Measurements from ENCODE around the gene ZNF646.
A peak's percentile ranks its signal among the peaks of the same experiment; 100 is the strongest.

The ZNF646 gene

DNA sequence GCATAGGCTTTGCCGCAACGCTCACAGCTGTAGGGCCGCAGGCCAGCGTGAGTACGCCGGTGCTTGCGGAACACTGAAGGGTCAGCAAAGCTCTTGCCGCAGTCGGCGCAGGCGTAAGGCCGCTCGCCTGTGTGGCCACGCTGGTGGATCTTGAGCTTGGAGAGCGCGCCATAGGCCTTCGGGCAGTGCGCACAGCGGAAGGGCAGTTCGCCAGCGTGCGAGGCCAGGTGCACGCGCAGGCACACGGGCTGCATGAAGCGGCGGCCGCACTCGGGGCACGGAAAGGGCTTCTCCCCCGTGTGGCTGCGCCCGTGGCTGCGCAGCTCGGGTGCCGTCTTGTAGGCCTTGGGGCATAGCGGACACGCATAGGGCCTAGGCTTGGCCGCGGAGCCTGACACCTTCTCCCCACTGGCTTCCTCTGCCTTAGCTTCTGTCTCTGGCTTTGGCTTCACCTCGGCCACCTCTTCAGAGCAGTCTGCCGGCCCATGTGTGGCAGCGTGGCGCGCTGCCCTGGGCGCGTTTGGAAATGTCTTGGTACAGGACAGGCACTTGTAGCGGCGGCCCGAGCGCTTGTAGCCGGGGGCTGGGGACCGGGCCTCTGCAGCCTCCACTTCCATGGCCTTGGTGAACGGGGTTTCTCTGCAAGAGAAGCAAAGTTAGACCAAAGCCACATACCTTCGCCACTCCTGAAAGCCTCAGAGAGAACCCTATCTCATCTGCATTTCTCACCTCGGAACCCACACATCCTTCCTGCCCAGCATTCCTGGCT lies 10.2 kb upstream of the ZNF646 start:
- peak in 1 of 2 donors; percentile 34 for DNase-seq

- no peak for DNase-seq
Observed at GRCh38 chr16:31064882-31065461, 9.2 kb upstream of the ZNF646 start.

DNA sequence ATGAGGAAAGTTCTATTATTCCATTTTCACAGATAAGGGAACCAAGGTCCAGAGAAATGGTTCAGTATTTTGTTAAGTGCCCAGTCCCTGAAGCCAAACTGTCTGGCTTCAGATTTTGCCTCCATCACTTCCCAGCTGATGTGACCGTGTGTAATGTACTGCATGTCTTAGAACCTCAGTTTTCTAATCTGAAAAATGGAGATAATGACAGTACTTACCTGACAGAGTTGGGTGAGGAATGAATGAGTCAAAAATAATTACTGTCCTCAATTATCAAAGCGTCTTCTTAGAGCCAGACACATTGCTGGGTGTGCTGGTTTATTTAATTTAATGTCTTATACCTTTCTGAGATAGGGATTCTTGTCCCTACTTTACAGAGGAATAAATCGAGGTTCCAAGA lies 6.9 kb upstream of the ZNF646 start:
- DNase-seq: no peak

- no peak for DNase-seq
Observed at GRCh38 chr16:31071861-31072260, 2.4 kb upstream of the ZNF646 start.

DNA sequence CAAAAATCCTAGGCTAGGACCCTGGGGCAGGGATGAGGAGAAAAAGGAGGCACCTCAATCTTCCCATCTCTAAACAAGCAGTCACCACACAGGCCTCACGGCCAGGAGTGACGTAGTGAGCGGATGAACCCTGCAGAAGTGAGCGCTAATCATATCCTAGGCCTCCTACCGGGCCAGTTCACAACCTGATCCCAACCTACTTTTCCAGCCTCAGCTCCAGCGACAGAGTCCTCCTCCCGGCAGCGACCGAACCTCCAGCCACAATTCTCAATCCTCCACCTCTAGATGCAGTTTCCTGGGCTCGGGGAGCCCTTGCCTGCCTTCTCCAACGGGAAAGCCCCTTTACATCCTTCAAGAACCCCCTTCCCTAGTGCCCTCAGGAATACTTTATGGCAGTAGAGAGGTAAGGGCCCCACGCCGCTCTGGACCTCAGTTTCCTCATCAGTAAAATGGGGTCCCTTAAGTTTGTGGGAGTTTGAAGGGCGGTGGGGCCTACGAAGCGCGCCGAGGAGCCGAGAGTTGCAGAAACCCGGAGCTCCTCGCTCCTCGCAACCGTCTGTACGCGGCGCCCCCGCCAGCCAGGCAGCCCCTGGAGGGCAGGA lies 1.6 kb upstream of the ZNF646 start:
- DNase-seq: peak in 1 of 2 donors; percentile 34

DNA sequence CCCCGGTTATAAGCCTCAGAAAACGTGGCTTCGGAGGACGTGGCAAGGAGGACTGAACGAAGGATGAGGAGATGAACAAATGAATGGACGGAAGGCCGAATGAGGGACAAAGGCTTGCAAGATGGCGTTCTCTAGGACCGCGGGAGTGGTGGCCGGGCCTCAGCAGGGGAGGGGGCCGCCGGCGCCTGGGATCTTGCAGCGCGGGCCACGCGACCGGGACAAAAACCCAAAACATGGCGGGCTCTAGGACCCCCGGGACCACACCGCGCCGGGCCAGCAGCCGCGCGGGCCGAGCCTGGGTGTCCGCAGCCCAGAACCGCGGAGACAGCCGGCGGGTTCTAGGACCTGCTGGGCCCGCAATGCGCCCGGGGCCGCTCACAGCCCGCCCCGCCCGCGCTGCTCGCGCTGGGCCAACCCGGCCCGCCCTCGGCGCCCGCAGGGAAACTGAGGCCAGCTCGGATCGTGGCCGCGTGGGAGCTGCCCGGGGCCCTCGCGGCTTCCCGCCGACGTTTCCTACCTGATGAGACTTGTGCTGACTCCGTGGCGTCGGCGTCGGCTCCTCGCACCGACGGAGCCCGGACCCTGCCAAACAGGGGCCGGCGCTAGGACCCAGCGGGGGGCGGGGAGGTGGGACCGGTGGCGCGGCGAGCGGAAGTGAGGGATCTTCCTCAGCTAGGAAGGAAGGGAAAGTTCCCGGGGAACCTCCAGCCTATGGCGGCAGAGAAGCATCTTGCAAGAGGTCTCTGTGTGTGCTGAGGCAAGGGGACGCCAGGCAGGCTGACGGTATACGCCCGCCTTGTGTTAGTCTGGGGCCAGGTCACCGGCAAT lies 866 bp upstream of the ZNF646 start:
- peak; percentile 77 to 88 for DNase-seq

DNA sequence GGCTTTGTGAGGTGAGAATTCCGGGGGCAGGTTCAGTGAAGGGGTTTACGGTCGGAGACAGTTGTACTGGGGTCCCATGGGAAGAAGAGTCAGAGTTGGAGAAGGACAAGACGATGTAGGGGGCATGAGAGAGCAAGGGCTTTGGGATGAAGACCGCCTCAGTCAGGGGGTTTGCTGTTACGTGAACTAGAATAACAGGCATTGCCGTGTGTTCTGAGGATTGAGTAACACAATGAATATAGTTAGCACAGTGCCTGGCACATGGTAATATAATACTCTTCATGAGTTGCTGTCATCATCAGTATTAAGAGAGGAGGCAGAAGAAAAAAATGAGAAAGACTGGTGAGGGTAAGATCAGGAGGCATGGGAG lies 577 bp downstream of the ZNF646 start:
- DNase-seq: no peak

DNA sequence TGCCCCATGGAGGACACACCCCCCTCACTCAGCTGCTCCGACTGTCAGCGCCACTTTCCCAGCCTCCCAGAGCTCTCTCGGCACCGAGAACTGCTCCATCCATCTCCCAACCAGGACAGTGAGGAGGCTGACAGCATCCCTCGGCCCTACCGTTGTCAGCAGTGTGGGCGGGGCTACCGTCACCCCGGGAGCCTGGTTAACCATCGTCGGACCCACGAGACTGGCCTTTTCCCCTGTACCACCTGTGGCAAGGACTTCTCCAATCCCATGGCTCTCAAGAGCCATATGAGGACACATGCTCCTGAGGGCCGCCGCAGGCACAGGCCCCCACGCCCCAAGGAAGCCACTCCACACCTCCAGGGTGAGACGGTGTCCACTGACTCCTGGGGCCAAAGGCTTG lies 2.1 kb downstream of the ZNF646 start:
- DNase-seq: no peak

- no peak for DNase-seq
Observed at GRCh38 chr16:31077024-31077423, 2.8 kb downstream of the ZNF646 start.

DNA sequence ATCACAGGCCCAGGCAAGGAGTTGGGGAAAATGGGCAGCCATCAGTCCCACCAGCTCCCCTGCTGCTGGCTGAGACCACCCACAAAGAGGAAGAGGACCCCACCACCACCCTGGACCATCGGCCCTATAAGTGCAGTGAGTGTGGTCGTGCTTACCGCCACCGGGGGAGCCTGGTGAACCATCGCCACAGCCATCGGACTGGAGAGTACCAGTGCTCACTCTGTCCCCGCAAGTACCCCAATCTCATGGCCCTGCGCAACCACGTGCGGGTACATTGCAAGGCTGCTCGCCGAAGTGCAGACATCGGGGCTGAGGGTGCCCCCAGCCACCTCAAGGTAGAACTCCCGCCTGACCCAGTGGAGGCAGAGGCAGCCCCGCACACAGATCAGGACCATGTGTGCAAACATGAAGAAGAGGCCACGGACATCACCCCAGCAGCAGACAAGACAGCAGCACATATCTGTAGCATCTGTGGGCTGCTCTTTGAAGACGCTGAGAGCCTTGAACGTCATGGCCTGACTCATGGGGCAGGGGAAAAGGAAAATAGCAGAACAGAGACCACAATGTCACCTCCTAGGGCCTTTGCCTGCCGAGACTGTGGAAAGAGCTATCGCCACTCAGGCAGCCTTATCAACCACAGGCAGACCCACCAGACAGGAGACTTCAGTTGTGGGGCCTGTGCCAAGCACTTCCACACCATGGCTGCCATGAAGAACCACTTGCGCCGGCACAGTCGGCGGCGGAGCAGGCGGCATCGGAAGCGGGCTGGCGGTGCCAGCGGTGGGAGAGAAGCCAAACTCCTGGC lies 3.6 kb downstream of the ZNF646 start:
- DNase-seq: no peak

DNA sequence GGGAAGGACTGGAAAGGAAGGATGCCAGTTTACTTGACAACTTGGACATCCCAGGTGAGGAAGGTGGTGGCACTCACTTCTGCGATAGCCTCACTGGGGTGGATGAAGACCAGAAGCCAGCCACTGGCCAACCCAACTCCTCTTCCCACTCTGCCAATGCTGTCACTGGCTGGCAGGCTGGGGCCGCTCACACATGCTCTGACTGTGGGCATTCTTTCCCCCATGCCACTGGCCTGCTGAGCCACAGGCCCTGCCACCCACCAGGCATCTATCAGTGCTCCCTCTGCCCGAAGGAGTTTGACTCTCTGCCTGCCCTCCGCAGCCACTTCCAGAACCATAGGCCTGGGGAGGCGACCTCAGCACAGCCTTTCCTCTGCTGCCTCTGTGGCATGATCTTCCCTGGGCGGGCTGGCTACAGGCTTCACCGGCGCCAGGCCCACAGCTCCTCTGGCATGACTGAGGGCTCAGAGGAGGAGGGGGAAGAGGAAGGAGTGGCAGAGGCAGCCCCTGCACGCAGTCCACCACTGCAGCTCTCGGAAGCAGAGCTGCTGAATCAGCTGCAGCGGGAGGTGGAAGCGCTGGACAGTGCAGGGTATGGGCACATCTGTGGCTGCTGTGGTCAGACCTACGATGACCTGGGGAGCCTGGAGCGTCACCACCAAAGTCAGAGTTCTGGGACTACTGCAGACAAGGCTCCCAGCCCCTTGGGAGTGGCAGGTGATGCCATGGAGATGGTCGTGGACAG lies 4.5 kb downstream of the ZNF646 start:
- no peak for DNase-seq

DNA sequence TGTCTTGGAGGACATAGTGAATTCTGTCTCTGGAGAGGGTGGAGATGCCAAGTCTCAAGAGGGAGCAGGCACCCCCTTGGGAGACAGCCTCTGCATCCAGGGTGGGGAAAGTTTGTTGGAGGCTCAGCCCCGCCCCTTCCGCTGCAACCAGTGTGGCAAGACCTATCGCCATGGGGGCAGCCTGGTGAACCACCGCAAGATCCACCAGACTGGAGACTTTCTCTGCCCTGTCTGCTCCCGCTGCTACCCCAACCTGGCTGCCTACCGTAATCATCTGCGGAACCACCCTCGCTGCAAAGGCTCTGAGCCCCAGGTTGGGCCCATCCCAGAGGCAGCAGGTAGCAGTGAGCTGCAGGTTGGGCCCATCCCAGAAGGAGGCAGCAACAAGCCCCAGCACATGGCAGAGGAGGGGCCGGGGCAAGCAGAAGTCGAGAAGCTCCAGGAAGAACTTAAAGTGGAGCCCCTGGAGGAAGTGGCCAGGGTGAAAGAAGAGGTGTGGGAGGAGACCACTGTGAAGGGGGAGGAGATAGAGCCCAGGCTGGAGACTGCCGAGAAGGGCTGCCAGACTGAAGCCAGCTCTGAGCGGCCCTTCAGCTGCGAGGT lies 5.2 kb downstream of the ZNF646 start:
- DNase-seq: no peak

DNA sequence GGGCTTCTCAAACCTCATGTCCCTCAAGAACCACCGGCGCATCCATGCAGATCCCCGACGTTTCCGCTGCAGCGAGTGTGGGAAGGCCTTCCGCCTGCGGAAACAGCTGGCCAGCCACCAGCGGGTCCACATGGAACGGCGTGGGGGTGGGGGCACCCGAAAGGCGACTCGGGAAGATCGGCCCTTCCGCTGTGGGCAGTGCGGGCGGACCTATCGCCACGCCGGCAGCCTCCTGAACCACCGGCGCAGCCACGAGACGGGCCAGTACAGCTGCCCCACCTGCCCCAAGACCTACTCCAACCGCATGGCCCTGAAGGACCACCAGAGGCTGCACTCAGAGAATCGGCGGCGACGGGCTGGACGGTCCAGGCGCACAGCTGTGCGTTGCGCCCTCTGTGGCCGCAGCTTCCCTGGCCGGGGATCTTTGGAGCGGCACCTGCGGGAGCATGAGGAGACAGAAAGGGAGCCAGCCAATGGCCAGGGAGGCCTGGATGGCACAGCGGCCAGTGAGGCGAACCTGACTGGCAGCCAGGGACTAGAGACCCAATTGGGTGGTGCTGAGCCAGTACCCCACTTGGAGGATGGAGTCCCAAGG lies 5.9 kb downstream of the ZNF646 start:
- DNase-seq: no peak

GRCh38 chr16:31080756-31081419 lies 6.7 kb downstream of the ZNF646 start:
- no peak for DNase-seq

DNA sequence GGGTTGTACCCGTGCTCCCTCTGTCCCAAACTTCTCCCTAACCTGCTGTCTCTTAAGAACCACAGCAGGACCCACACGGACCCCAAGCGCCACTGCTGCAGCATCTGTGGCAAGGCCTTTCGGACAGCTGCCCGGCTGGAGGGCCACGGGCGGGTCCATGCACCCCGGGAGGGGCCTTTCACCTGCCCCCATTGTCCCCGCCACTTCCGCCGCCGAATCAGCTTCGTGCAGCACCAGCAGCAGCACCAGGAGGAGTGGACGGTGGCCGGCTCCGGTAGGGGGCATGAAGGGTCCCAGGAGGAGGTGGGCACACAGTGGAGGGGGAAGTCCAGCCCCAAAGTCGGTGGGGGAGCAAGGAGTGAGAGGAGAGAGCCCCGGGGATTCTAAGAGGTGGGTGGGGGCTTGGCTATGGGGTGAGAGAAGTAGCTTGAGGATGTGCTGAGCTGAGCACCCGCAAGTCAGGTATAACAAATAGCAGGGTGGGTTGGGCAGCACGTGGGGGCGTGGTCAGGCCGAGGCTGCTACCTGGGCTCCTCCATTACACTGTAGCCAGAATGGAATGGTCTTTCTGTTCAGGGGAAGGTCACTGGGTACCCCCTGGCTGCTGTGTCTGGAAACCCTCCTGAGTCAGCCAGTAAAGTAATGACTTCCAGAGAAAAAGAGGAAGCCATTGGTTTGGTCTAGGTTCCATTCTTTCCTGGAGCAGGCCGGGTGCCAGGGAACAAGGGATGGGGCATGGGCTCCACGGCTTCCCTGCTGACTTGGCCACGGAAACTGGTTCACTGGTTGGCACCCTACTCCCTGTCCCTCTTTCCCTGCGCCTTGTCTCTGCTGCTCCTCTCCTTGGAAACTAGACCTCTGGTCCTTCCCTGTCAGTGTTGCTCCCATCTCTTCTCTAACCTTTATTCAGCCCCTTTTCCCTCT lies 7.5 kb downstream of the ZNF646 start:
- no peak for DNase-seq

DNA sequence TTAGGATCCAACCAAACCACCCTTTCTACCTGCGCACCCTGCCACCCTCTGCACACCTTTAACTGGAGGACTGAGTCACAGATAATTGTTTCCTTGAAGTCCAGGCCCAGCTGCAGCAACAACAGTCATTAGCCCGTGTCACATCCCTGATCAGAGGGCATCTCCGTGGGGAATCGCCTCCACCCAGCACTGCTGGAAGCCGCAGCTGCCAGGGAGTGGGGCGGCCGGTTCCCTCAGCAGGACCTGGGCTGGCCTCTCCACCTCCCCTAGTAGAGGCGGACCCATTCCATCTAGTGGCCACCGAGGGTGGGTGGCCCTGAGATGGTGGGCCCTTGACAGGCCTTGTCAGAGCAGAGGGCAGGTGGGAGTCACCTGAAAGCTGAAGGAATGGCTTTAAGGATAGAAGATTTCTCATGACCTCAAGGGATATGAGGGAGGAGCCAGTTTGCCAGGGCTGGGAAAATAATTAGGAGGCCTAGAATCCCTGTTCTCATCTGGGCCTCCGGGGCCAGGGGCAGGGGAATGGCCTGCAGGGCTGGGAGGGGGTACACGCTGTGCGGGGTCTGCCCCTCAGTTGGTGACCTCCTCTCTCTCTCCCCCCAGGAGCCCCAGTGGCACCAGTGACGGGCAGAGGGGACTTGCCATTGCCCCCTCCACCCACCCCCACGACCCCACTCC lies 8.3 kb downstream of the ZNF646 start:
- no peak for DNase-seq

DNA sequence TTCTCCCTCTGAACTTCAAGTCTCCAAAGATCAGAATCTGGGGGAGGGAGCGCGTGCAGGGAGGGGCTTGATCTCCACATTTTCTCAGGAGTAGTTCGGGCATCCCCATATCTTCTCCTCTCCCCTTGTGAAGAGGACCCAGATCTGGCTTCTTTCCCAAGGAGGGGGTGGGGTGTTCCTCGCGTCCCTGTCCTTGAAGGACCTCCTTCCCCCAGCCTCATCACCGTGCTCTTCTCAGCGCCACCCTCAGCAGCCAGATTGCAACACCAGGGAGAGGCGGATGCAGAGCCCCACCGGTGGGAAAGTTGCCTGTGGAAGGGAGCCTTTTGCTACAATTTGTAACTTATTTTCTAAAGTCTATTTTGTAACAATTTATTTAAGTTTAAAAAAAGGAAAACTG lies 8.9 kb downstream of the ZNF646 start:
- DNase-seq: no peak

- DNase-seq: no peak
Observed at GRCh38 chr16:31083556-31083955, 9.3 kb downstream of the ZNF646 start.

DNA sequence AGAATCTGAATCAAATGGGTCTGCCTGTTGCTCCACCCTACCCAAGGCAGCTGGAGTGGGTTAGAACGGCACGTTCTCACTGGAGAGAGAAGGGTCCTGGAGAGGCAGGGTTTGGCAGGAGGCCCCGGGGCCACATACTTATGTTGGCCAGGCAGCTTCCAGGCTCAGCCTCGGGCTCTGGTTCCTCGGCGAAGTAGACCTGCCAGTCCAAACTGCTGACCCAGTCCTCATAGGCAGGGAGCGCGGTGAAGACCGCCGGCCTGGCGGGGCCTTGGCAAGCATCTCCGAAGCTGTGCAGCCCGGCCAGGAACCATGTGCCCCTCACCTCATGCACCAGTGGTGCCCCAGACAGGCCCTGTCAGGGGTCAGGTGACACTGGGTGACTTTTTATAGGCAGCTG lies 9.8 kb downstream of the ZNF646 start:
- DNase-seq: no peak

All from CD4-positive, alpha-beta T cell treated with Interferon alpha-2 for 1 hour (primary cell).